Esophagus muscularis mucosa (tissue), 4 donors: ENCODE data around the gene IQGAP1. TPM values are rescaled to one million over a fixed set of nuclear protein-coding genes. Genes with fewer than 3 reads are reported as not detected.

Experiments used
- DNase-seq: peaks from one replicate; pipeline ENCODE4 v3.0.0-alpha.2; 2017; ENCODE audit errors: extremely low spot score
- H3K27ac ChIP-seq, 4 donors: fragments of 200-600 bp; sonication (generic); replicated peaks in 1 of 4; 1 replicate in 3 of 4; 2 replicates in 1 of 4; pipeline ENCODE4 v1.5.1; 2016 to 2019; ENCODE audit warnings: mild to moderate bottlenecking in 1 of 4
- H3K27me3 ChIP-seq, 4 donors: fragments of 200-600 bp; sonication (generic); one replicate each; pipeline versions ENCODE4 v1.5.1 to v1.6.0; 2016 to 2019
- H3K36me3 ChIP-seq, 4 donors: fragments of 200-600 bp; sonication (generic); one replicate each; pipeline ENCODE4 v1.5.1; 2016 to 2019
- H3K4me1 ChIP-seq, 4 donors: fragments of 200-600 bp; sonication (generic); one replicate each; pipeline ENCODE4 v1.5.1; 2016 to 2019
- H3K4me3 ChIP-seq, 4 donors: fragments of 200-600 bp; sonication (generic); 1 replicate in 2 of 4; 2 replicates in 2 of 4; pipeline ENCODE4 v1.5.1; 2016 to 2019; ENCODE audit warnings: mild to moderate bottlenecking in 4 of 4, moderate library complexity in 1 of 4
- H3K9me3 ChIP-seq, 4 donors: fragments of 200-600 bp; sonication (generic); 1 replicate in 3 of 4; 2 replicates in 1 of 4; pipeline ENCODE4 v1.5.1; 2016 to 2019
- EP300 ChIP-seq: sonication (generic); formaldehyde crosslinking; IDR thresholded peaks from one replicate; pipeline ENCODE4 v1.6.1; 2017; ENCODE audit warnings: antibody characterized with exemption
- POLR2A ChIP-seq: fragments of 450-650 bp; IDR thresholded peaks from one replicate; pipeline ENCODE4 v1.6.1; 2017; ENCODE audit warnings: antibody characterized with exemption, moderate library complexity, mild to moderate bottlenecking, low read depth
- POLR2AphosphoS5 ChIP-seq, 2 donors: sonication (generic); formaldehyde crosslinking; IDR thresholded peaks; one replicate each; pipeline ENCODE4 v1.6.1; 2017; ENCODE audit warnings: antibody characterized with exemption in 2 of 2
- WGBS: methylation state at CpG from one replicate; pipeline ENCODE4 v1.1.5; 2018; 5-methylcytosine and 5-hydroxymethylcytosine counted together
- intact Hi-C: fragments of 100-400 bp; cut with DNase I; formaldehyde crosslinking; loops from one replicate; pipeline ENCODE4 v1.15.1; 2023
- total RNA-seq, 4 donors: library from RNA; depleted of rRNA; stranded (reverse); fragments of >200 nt; gene quantifications; one replicate each; pipeline versions ENCODE4 v1.1.0 to v1.2.1, GENCODE V29; 2016
- TF ChIP-seq, protein P1 (sequence below), 3 experiments: fragments of 200-600 bp in 2 of 3; fragments of 450-650 bp in 1 of 3; sonication (generic) in 2 of 3; IDR thresholded peaks; one replicate each; pipeline ENCODE4 v1.5.1; 2017 to 2019; ENCODE audit warnings: antibody characterized with exemption in 3 of 3, mild to moderate bottlenecking in 2 of 3, moderate library complexity in 1 of 3

The IQGAP1 gene
- total RNA-seq, 4 donors from 2014 or later: 212 to 293 (median 251) TPM

DNA sequence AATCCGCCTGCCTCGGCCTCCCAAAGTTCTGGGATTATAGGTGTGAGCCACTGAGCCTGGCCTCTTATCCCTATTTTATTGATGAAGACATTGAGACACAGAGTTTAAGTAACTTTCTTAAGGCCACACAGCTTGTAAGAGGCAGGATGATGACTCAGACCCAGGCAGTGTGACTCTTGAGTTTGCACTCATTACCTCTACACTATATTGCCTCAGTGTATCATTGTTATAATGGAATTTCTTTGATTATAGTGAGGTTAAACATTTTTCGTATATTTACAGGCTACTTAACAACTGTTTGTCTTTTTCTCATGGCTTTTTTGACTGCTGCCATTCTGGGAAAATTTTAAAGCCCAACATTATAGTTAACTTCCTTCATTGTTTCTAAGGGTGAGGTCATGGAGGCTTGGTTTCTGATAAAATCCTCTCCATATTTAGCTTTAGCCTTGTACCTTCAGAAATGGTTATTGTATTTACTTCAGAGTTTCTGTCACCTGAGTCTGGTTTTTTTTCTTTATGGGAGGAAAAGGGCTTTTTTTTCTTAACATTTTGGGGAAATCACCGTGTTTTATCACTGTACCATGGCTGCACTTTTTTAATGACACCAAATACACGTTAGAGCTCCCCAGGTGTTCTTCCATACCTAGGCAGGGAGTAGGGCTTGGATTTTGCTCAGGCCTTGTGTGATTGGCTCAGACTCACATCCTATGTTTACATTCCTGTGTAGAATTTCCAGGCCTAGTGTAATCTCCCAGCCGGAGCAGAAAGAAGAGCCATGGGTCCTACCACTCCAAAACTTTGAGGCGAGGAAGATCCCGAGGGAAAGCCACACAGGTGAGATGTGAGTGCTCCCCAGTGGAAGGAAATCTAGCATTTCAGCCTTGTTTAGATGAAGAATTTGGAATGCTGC is 29.7 kb upstream of the IQGAP1 start:
- peaks cover 0 to 21% (median 2%) of the 10 kb centered on the region in 4 donors for H3K36me3 ChIP-seq
- no peak overlapping the region for H3K4me3 ChIP-seq
- H3K9me3 ChIP-seq: no peaks in the 10 kb centered on the region
- 75% methylated on average over 8 of the region's 8 CpGs for WGBS
- TF ChIP-seq, protein P1, sequence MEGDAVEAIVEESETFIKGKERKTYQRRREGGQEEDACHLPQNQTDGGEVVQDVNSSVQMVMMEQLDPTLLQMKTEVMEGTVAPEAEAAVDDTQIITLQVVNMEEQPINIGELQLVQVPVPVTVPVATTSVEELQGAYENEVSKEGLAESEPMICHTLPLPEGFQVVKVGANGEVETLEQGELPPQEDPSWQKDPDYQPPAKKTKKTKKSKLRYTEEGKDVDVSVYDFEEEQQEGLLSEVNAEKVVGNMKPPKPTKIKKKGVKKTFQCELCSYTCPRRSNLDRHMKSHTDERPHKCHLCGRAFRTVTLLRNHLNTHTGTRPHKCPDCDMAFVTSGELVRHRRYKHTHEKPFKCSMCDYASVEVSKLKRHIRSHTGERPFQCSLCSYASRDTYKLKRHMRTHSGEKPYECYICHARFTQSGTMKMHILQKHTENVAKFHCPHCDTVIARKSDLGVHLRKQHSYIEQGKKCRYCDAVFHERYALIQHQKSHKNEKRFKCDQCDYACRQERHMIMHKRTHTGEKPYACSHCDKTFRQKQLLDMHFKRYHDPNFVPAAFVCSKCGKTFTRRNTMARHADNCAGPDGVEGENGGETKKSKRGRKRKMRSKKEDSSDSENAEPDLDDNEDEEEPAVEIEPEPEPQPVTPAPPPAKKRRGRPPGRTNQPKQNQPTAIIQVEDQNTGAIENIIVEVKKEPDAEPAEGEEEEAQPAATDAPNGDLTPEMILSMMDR (IDR thresholded peaks at IDR 0.05): no peak
- TF ChIP-seq POLR2AphosphoS5 (IDR thresholded peaks at IDR 0.05) (no peak), EP300 (no peak), POLR2A (no peak)
- peaks cover 16 to 21% (median 20%) of the 10 kb centered on the region in 4 donors for H3K4me1 ChIP-seq
- no peak for DNase-seq
- H3K27me3 ChIP-seq: no peaks in the 10 kb centered on the region
- no peak overlapping the region for H3K27ac ChIP-seq
- intact Hi-C loops: no loop called here

DNA sequence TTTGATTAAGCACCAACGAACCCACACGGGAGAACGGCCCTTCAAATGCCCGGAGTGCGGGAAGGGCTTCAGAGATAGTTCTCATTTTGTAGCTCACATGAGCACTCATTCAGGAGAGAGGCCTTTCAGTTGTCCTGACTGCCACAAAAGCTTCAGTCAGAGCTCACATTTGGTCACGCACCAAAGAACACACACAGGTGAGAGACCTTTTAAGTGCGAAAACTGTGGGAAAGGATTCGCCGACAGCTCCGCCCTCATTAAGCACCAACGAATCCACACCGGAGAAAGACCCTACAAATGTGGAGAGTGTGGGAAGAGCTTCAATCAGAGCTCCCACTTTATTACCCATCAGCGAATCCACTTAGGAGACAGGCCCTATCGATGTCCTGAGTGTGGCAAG is 27.3 kb upstream of the IQGAP1 start:
- no peak overlapping the region for H3K27ac ChIP-seq
- H3K27me3 ChIP-seq: no peaks in the 10 kb centered on the region
- peaks cover 0 to 21% (median 2%) of the 10 kb centered on the region in 4 donors for H3K36me3 ChIP-seq
- H3K4me1 ChIP-seq: peaks cover 16 to 35% (median 35%) of the 10 kb centered on the region in 4 donors
- H3K9me3 ChIP-seq: no peaks in the 10 kb centered on the region
- no peak overlapping the region for H3K4me3 ChIP-seq
- no peak for TF ChIP-seq POLR2AphosphoS5 (IDR thresholded peaks at IDR 0.05)
- TF ChIP-seq EP300: no peak
- TF ChIP-seq POLR2A: no peak
- TF ChIP-seq, protein P1 (IDR thresholded peaks at IDR 0.05): no peak
- DNase-seq: no peak
- 88% methylated on average over 14 of the region's 14 CpGs for WGBS
- intact Hi-C loops: loop anchor here (5.0 kb wide), 1 partner anchor 122 kb away; no protein-coding TSS in a partner anchor

DNA sequence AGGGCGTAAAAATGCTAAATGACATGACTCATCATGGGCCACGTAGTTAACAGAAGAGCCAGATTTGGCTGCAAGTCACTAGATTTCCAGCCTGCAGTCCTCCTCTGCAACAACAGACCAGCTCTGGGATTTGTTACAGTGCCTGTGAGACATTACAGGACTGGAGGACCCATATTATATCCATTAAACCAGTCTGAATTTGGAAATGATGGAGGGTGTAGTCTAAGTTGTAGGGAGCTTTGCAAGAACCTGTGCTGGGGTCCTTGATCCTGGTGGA is 25.2 kb upstream of the IQGAP1 start:
- intact Hi-C loops: loop anchor here (5.0 kb wide), 1 partner anchor 119 kb away; no protein-coding TSS in a partner anchor
- Histone ChIP-seq H3K27ac (peak overlapping the region; percentile 78 to 85 (median 82)), H3K4me1 (peaks cover 22 to 48% (median 46%) of the 10 kb centered on the region in 4 donors), H3K27me3 (no peaks in the 10 kb centered on the region), H3K36me3 (peaks cover 0 to 9% (median 2%) of the 10 kb centered on the region in 4 donors), H3K4me3 (no peak overlapping the region), H3K9me3 (no peaks in the 10 kb centered on the region)
- WGBS: 0% methylated on average over 2 of the region's 2 CpGs
- TF ChIP-seq, protein P1 (IDR thresholded peaks at IDR 0.05): no peak
- peak; percentile 44 to 49 for TF ChIP-seq POLR2AphosphoS5 (IDR thresholded peaks at IDR 0.05)
- no peak for DNase-seq

DNA sequence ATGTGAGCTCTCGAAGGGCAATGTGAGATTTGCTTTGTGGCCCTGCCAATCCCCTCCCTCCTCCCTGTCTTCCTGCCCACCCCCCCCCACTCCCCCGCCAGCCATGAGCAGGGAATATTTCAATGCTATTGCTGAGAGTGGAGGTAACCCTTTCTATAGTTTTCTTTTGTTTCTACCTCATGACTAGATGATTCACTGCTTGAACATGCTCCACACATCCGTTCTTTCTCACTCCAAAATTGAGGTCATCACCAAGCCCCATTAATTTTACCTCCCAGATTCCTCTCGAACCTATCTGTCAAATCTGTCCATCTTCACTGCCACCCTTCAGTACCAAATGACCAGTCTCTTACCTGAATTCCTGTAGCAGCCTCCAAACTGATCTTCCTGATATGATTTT is 23.8 kb upstream of the IQGAP1 start:
- intact Hi-C loops: loop anchor here (5.0 kb wide), 1 partner anchor 118 kb away; no protein-coding TSS in a partner anchor
- peaks cover 23 to 55% (median 53%) of the 10 kb centered on the region in 4 donors for H3K4me1 ChIP-seq
- H3K9me3 ChIP-seq: no peaks in the 10 kb centered on the region
- H3K27me3 ChIP-seq: no peaks in the 10 kb centered on the region
- no peak overlapping the region for H3K4me3 ChIP-seq
- 67% methylated on average over 4 of the region's 4 CpGs for WGBS
- no peak for TF ChIP-seq POLR2AphosphoS5 (IDR thresholded peaks at IDR 0.05)
- no peak for TF ChIP-seq EP300
- no peak for TF ChIP-seq POLR2A
- TF ChIP-seq, protein P1 (IDR thresholded peaks at IDR 0.05): no peak
- no peak for DNase-seq
- H3K27ac ChIP-seq: peak overlapping the region in 3 of 4 donors; percentile 23 to 82 (median 81)
- H3K36me3 ChIP-seq: peaks cover 0 to 9% (median 2%) of the 10 kb centered on the region in 4 donors
